ENCODE data around the gene KCNK18. TPM values are rescaled to one million over a fixed set of nuclear protein-coding genes. Genes with fewer than 3 reads are reported as not detected.

Gene KCNK18
- total RNA-seq (not detected in 2 replicates), polyA plus RNA-seq (not detected in 2 replicates), polyA minus RNA-seq (not detected in 2 replicates), Bru-seq, nascent RNA (not detected), BruChase-seq, experiment 1, labeled RNA remaining after a 6-hour chase (not detected), BruChase-seq, experiment 2, labeled RNA remaining after a 2-hour chase (not detected)
- polyA plus RNA-seq (2011; cell fraction: cytosol; rRNA removed): not detected in 2 replicates
- not detected in 2 replicates for polyA plus RNA-seq (2011; cell fraction: nucleus; rRNA removed)
- not detected in 2 replicates for polyA plus RNA-seq (2012)
- polyA minus RNA-seq (2011; cell fraction: cytosol; rRNA and poly(A)+ RNA removed): not detected
- not detected in 2 replicates for polyA minus RNA-seq (2011; cell fraction: nucleus; rRNA and poly(A)+ RNA removed)
- long read RNA-seq: 0 reads

GRCh38 chr10:117197189-117197588 is at the start of gene KCNK18:
Gene KCNK18 (plus strand): TSS chr10:117197489. CDS start chr10:117197489, 0 bp downstream.
- Histone ChIP-seq H3K9ac (replicated peaks; ENCODE audit: extremely low read depth, insufficient read depth, low read length) (no peak within 1 kb of the TSS), H3K27me3 (ENCODE audit: control insufficient read depth in 2 of 2, insufficient read depth in 2 of 2, low read length in 2 of 2) (no peaks in the 10 kb centered on the region), H3K9me1 (replicated peaks; ENCODE audit: control insufficient read depth, extremely low read depth, insufficient read depth, low read length) (no peaks in the 10 kb centered on the region), H3K4me1 (ENCODE audit: control insufficient read depth, extremely low read depth, insufficient read depth, low read length) (no peaks in the 10 kb centered on the region), H3K4me3 (replicated peaks in 1 of 3; ENCODE audit: insufficient read depth in 1 of 3, low read depth in 1 of 3, low read length in 3 of 3) (no peak within 1 kb of the TSS), H3K9me3 (replicated peaks; ENCODE audit: control insufficient read depth, insufficient read depth, low read length) (no peaks in the 10 kb centered on the region), H4K20me1 (replicated peaks; ENCODE audit: control insufficient read depth, extremely low read depth, insufficient read depth, low read length) (no peaks in the 10 kb centered on the region), H3K79me2 (ENCODE audit: control insufficient read depth, insufficient read depth, low read length) (no peaks in the 10 kb centered on the region), H2AFZ (ENCODE audit: low read depth, low read length) (no peak within 1 kb of the TSS), H3K4me2 (ENCODE audit: insufficient read depth, low read length) (no peak within 1 kb of the TSS), H3K36me3 (ENCODE audit: control insufficient read depth in 2 of 2, extremely low read depth in 1 of 2, insufficient read depth in 2 of 2, low read length in 2 of 2) (no peaks in the 10 kb centered on the region), H3K27ac (ENCODE audit: insufficient read depth, low read depth, low read length) (no peak within 1 kb of the TSS)
- dilution Hi-C loops (cut with MboI; ENCODE audit: extremely low pct_ligation_motif_present, low sequenced_read_pairs): no loop called here
- no TSS peak for BruUV-seq (replicated peaks)
- POLR2A ChIA-PET: no interaction called here
- intact Hi-C loops (cut with micrococcal nuclease): no loop called here
- no peak for FAIRE-seq
- TF ChIP-seq CTCF (IDR thresholded peaks at IDR 0.05; ENCODE audit: extremely low read depth in 1 of 2, insufficient read depth in 1 of 2, low read depth in 1 of 2, low read length in 2 of 2): no peak
- no peak for TF ChIP-seq FOS (IDR thresholded peaks at IDR 0.05; ENCODE audit: borderline replicate concordance, insufficient read depth, low read length)
- TF ChIP-seq EZH2 (IDR thresholded peaks at IDR 0.05; ENCODE audit: borderline replicate concordance, low read depth, low read length, severe bottlenecking): no peak
- no peak for TF ChIP-seq GATA2 (IDR thresholded peaks at IDR 0.05; ENCODE audit: insufficient read depth, insufficient read length, low read depth, low read length)
- no peak for TF ChIP-seq MYC (IDR thresholded peaks at IDR 0.05; ENCODE audit: low read depth, low read length)
- no peak for TF ChIP-seq JUN (IDR thresholded peaks at IDR 0.05; ENCODE audit: borderline replicate concordance, insufficient read depth, insufficient read length, low read depth)
- TF ChIP-seq POLR2A (IDR thresholded peaks at IDR 0.05; ENCODE audit: low read depth, low read length): no peak
- no peak for TF ChIP-seq POLR2AphosphoS5 (IDR thresholded peaks at IDR 0.05; ENCODE audit: insufficient read depth, low read depth, low read length)
- TF ChIP-seq MAX (IDR thresholded peaks at IDR 0.05; ENCODE audit: insufficient read depth, insufficient read length): no peak
- no peak for DNase-seq (ENCODE audit: low read depth, low spot score)
- CTCF ChIA-PET: interaction anchor here (3.5 kb wide), 1 partner anchor 22 kb away, joined by 10 read pairs; no protein-coding TSS in a partner anchor
